Hepatic stellate cell (primary cell): Measurements from ENCODE around the gene ORMDL2.
"Not testable (repeated sequence)": the region's sequence is repeated elsewhere in the genome, so short reads cannot be mapped to it uniquely, and the experiment has no call there.

Experiments used
- DNase-seq: peaks from one replicate; pipeline ENCODE4 v3.0.0; 2011; ENCODE audit warnings: low spot score

ORMDL2 gene

DNA sequence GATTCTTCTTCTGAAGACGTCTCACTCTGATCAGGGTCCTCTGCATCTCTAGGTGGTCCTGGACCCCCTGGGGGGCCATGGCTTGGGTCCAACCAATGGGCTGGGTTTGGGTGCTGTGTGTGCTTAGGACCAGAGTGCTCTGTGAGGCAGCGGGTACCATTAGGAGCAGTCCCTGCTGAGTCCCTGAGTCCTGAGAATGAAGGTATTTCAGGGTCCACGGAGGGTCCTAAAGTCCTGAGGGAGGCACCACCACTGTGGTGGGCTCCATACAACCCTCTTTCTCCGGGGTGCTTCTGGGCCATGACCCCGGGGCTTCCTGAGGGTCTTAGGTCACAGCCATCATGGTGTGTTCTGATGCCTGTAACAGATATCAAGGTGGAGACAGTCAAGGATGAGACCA is 10.5 kb downstream of the ORMDL2 start:
- no peak for DNase-seq

DNA sequence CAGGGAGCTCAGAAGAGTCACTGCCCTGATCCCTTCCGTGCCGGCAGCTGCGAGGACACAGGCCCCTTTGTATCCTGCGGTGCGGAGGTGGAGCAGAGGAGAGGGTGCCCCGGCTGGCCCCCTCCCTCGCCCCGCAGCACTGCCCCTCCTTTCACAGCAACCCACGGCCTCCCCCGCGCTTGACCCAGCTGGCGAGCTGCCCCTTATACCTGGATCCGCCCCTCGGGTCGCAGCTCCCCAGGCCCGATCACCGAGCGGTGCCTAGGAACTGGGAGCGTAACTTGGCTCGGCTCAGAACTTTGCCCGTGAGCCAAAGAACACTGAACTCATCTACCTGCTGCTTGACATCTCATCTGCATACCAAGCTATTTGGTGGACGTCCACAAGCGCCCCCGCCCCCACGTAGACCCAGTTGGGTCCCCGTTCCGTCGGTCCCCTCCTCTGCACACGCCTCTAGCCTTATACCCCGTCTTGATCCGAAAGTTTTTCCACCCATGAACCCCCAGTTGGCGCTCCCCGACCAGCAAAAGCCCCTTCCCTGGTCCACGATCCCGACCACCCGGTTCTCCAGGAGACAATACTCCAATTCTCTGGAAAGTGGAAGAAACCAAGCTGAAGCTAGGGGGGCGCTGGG is 12.2 kb downstream of the ORMDL2 start:
- peak; percentile 35 for DNase-seq

DNA sequence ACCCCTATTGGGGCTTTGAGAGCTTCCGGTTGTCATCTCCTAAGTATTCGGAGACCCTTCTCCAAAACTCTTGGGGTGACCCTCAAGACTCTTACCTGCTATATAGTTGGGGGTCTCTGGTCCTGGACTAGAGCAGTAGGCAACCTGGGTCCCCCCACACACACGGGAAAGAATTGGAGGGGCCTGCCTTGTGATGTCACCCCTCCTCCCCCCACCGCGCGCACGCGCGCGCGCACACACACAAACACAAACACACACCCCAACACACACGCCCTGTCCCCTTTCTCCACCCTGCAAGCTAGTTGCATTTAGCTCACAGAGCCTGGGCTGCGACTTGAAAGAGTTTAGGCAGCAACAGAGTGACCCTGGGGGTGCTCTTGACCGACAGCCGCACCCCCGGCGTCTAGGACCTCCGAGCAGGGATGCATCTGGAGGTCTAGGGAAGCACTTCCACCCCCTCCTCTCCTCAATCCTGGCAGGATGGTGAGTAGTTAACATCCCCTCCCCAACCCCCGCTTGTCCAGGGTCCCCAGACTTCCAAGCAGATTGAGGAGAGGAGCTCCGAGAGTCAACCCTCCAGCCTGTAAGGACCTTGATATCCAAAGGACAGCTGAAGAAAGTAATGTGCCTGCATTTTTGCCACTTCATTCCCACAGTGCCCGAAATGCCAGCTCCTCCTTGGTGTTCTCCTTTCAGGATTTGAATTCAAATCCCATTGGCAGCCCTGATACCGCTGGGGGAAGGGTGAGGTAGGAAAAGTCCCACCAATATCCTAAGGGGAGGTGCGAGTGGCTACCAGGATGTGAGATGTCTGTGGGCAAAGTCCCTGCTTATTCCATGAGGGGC is 13.0 kb downstream of the ORMDL2 start:
- DNase-seq, result peak; percentile 73

DNA sequence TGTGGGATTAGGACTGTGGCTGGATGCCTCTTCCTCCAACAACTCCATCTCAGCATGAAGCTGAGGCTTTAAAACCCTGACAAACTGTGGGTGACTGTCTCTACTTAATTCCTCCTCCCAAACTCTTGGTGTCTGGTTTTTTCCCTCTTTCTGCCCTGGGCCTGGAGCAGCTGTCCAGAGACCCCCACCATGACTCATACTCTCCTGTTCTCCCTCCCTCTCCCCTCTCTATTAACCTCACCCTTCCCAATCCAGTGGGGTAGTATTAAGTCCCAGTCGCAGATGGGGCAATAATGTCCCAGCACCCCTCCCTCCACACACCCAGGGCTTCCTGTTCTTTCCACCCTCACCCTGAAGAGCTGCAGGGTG is 13.6 kb downstream of the ORMDL2 start:
- DNase-seq, result no peak

DNA sequence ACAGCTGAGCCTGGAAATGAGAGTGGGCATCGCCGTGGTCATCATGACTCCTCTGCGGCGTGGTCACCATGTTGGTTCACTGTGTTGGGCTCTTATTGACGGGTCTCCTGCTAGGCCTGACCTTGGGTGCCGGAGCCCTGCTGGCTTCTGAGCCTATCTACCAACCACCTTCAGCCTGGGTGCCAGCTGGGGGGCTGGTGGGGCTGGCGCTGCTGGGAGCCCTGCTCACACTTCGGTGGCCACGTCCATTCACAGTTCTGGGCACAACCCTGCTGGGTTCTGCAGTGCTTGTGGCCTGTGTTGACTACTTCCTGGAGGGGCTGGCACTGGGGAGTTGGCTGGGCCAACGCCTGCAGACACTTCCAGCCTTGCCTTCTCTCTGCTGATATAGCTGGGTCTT is 15.2 kb downstream of the ORMDL2 start:
- no peak for DNase-seq

DNA sequence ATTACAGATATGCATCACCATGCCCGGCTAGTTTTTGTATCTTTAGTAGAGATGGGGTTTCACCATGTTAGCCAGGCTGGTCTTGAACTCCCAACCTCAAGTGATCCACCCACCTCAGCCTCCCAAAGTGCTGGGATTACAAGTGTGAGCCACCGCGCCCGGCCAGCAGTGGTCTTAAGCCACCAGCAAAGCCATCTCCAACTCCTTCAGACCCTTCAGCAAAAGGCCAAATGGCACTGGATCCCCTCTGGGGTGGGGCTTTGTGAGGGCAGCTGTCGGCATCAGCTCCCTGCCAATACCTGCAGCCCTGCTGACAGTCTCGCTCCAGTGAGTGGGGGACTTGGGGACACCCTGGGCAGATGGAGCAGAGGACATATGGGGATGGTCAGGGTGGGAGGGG is 16.6 kb downstream of the ORMDL2 start:
- not testable (repeated sequence) for DNase-seq

DNA sequence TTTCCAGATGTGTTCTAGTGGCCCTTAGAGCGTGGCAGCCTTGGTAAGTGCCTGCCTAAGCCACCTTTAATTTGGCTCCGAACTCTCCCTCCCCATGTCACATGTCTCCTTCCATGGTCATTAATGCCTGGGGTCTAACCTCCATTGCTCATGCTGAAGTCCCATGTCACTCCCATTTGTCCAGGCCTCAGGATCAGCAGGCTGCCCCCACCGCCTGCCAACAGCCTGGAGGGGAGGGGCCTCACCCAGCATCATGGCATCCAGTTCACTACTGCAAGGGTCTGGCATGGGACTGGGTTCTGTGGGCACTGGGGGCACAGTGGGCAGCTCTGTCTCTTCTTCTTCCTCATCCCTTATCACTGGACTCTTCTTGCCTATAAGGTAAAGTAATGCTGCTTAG is 20.5 kb downstream of the ORMDL2 start:
- DNase-seq, result no peak

DNA sequence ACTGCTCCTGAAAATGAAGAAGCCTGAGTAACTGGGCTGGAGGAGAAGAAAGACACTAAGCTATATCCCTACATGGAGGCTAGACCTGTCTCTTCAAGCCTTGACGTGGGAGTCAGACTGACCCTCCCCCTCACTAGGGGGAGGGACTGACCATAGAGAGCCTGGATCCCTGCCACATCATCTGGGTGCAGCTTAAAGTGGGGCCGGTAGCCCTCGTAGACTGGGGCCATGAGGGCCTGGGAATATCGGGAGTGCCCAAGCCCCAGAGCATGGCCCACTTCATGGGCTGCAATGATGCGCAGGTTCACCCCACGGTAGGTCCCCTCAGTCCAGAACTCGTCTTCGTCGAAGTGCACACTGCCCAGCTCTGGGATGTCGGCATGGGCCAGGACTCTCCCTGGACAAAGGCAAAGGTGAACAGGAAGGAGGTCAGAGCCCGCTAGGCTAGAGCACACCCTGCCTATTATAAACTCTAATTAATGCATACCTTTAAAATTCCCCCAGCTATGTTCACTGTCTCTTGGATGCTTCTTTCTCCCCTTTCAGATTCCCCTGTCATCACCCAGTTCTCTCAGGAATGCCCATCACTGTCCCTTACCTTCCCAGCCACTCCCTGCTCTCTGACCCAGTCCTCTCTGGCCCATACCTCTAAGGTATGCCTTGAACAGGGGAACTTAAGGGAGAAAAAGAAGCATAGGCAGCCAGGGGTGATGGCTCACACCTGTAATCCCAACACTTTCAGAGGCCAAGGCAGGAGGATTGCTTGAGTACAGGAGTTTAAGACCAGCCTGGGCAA is 21.7 kb downstream of the ORMDL2 start:
- no peak for DNase-seq

DNA sequence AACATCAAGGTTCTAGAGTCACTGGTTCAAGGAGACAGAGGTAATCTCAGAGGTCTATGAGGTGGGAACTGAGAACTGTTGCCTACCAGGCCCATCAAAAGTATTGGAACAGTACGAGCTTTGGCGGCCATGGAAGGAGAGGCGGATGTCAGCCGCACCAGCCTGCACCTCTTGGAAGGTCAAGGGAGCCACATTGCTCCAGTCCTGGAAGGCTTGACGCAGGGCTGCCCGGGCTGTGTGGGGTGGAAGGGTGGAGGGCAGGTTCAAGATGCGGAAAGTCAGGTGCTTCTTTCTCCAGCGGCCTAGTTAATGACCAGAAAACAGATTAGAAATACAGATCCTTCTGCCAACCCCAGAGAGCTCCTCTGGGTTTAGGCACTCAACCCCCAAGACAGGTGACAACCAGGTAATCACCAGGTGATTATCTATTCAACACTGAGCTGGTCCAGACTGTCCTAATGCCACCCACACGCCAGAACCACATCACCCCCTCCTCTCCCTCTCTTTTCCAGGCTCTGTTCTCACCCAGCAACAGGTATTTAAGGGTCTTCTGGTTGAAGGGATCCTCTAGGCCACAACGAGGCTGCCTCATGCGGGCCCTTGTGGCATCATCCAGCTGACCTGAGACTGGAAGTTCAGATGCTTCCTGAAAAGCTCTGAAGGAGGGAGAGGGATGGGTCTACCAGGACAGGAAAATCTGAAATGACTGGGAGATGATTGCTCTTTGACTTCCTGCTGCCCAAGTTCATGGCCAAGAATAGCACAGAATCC is 22.9 kb downstream of the ORMDL2 start:
- DNase-seq, result no peak

DNA sequence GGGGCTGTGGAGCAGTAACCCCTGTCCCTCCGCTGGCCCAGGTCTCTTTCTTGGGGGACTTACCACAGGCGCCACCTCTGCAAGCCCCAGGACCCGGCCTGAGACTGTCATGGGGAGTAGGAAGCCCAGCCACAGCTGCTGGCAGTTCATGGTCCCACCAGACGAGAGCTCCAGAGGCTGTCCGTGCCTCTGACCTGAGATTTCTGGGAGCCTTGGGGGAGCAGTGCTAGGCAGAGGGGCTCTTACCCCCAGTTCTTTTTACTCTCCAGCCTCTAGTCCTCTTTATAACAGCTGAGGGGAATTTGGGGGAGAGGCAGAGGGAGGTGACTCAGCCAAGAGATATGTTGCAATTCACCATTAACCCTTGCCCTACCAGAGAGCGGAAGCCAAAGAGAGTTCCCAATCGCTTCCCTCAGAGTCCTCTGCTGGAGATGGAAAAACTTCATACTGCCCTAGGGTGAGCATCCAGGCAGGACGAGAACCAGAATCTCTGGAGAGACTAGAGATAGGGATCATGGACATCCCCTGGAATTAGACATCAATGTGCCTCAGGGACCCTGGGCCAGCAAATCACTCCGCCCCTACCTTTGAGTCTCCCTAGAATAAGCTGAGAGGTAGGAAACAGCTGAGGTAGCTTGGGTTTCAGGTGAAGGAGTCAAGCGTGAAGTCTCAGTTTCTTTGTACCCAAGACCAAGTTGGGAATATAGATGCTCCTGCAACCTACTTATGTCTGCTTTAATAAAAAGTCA is 25.0 kb downstream of the ORMDL2 start, which contains the start of gene MMP19:
Gene MMP19 (minus strand): TSS at position 256 of the 749 bp plus-strand sequence. CDS start 106 bp downstream, at position 150.
- DNase-seq, result peak; percentile 75

DNA sequence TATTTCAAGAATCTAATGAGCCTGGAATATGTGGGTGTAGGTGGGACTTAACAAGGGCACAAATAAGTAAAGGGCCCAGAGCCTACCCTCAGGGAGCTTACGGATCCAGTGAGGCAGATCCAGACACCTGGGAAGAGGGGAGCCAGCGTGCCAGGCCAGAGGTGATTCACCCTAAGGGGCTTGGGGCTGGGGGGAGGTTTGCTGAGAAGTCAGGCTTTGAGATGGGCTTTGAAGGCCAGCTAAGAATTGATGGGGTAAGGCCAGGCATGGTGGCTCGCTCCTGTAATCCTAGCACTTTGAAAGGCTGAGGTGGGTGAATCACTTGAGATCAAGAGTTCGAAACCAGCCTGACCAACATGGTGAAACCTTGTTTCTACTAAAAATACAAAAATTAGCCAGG is 25.6 kb downstream of the ORMDL2 start:
- no peak for DNase-seq

DNA sequence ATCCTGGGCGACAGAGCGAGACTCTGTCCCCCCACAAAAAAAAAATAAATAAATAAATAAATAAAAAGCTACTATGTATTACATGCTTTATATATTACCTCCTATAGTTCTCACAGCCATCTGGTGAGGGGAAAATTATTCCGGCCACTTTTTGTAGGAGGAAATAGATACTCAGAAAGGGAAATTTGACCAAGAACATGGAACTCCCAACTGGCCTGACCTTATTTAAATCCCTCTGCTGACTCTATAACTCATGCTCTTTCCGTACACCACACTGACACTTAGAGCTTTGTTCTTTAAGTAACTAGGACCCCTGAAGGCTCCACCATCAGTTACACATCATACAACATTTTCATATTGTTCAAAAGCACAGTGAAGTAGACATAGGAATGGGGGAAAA is 27.1 kb downstream of the ORMDL2 start:
- DNase-seq, result no peak

DNA sequence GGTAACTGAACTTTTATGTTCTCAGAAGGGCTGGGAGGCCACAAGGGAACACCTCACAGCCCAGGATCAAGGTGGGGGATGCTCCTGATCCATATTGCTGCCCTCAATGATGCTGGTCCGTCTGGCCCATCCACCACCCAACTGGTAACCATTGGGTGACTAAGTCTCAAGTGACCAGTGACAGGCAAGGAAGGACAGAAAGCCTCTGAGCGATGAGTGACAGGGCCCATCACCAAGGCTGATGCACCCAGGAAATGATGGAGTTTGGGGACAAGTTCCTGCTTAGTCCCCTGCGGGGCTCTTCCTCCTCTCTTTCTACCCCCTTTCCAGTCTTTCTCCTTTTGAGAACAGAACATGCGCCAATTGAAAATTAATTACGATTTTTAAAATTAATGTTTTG is 27.5 kb downstream of the ORMDL2 start:
- no peak for DNase-seq

DNA sequence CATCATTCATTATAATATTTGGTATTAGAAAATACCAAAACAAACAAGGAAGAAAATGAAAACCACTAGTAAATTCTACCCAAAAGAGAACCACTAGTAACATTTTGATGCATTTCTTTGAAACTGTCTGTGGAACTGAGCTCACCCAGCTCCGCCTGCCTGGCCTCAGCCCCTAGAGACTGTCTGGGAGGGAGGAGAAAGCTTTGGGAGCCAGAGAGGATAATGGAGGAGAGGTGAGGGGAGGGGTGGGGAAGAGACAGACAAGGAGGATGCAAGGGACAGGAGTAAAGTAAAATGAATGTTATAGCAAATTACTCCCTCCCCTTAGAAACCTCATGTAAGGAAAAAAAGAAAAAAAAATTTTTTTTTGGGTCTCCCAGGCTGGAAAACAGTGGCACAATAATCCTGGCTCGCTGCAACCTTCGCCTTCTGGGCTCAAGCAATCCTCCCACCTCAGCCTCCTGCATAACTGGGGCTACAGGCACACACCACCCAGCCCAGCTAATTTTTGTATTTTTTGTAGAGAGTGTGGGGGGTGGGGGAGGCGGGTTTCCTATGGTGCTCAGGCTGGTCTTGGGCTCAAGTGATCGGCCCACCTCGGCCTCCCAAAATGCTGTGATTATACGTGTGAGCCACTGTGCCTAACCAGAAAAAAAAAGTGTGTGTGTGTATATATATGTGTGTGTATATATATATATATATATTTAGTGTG is 28.1 kb downstream of the ORMDL2 start:
- DNase-seq, result no peak

DNA sequence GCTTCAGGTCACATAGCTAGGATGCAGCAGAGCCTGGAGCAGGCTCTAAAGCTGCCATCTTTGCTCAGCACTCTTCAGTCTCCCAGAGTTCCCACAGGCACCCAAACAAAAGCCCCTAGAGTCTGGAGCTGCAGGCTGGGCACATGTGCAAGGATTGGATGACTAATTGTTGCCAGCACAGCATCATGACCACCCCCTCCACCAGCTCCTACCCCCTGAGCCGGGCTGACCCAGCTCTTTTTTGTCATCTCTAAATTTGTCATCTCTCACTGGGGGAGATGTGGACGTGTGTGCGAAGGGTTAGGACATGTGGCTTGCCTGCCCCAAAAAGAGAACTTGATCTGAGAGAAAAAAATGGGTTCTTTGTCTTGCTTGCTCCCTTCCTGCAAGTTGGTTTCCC is 29.2 kb downstream of the ORMDL2 start:
- peak; percentile 36 for DNase-seq

DNA sequence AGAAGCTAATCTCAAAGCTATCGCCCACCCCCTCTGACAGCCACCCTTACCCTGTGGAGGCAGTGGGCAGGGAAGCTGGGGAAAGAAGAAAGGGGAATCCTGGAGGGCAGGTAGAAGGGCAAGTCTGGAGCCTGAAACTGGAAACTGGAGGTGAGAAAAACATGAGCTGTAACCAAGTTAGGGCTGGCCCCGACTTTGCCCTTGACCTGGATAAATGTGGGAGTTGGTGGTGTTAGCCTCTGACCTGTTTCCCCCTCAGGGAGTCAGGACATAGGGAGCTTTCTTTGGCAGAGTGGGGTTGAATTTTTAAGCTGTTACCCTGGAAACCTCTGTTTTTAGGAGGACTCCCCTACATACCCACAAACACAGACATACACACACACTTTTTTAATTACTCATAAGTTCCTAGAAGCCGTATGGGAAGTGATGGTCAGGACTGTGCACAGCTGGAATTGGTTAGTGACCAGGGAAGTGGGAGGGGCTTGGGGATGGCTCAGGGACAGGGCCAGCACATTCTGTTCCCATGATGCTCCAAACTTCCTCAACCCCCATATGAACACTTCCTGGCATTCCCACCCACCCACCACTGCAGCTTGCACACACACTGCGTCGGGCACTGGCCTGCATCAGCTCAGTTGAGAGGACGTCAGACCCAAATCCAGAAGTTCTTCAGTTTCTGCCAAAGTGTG is 29.9 kb downstream of the ORMDL2 start:
- DNase-seq, result peak; percentile 88

DNA sequence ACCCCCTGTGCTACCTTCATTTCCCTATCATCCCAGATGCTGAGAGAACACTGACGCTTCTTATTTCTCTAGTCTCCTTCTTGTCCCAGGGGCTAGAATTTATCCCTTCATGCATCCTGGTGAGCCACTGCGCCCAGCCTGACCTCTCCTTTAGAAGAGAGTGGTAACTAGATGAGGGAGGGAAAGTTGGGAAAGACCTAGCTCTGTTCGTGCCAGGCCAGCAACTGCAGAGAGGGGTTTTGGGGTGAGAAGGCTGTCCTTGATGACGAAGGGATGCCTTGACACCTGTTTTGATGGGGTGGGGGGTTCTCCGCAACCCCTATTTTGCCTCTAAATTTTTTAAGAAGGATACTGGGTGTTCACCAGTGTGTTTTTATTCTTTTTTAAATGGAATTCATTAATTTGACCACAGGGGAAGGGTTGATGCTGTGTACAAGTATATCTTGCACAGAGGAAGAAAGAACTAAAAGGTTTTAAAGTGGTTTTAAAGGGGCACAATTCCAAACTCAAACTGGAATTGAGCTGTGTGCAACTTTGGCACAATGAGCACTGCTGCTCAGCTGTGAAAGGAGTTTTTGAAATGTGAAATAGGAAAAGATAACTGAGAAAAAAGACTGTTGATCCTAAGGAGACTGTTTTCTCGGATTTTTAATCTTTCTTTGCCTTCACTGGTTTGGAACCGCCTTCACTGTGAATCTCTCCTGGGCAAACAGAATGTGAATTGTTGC is 31.9 kb downstream of the ORMDL2 start:
- no peak for DNase-seq

DNA sequence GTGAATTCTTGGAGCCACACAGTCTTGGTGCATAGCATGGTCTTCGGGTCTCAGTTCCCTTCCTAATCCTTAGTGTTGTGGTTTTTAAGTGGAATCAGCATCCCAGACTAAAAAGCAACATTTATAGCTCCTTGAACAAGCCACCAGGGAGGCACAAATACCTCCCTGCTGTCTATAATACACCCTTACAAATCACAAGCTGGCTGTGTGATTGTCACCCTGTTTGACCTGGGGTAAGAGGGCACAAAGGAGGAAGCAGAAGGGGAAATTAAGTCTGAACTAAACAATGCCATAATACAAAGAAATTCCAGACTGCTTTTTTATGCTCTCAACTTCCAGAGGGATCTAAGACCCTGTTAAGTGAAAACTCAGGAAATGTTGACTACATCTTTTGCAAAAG is 32.6 kb downstream of the ORMDL2 start:
- no peak for DNase-seq

DNA sequence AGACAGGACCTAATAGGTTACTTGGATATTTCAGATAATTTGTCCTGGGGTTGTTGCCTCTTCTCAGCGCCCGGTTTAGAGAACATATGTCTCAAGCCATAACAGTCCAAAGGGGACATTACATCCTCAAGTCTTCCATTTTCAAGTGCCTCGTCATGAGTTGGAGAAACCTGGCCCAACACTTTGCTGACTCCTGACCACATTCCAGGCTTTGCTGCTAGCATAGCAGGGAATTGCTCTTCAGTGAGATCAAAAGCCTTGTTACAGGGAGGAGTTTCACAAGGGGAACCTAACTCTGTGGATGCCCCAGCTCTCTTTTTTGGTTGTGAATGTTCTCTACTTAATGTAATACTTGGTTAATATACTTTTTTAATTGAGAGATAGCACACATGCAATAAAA is 33.1 kb downstream of the ORMDL2 start:
- no peak for DNase-seq
